ENCODE measurements around the gene TMEM120A.

The TMEM120A gene

GRCh38 chr7:75993689-75994387 lies 557 bp downstream of the TMEM120A start:
- DNase-seq: no peak

GRCh38 chr7:75992083-75992755 lies 2.2 kb downstream of the TMEM120A start:
- DNase-seq: no peak

DNA sequence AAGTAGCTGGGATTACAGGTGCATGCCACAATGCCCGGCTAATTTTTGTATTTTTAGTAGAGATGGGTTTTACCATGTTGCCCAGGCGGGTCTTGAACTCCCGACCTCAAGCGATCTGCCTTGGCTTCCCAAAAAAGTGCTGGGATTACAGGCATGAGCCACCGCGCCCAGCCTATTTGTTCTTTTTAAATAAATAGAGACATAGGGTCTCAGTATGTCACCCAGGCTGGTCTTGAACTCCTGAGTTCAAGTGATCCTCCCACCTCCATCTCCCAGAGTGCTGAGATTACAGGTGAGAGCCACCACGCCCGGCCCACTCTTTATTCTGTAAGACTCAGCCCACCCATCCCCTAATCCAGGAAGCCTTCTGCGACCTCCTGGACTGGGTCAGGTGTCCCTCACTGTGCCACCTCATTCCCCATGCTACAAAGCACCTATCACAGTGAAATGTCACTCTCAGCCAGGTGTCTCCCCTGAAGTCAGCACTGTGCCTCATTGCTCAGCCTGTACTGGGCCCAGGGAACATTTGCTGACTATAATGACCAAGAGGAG lies 2.8 kb downstream of the TMEM120A start:
- no peak for DNase-seq

- DNase-seq: no peak
Measured at GRCh38 chr7:75989500-75990388, 4.7 kb downstream of the TMEM120A start.

DNA sequence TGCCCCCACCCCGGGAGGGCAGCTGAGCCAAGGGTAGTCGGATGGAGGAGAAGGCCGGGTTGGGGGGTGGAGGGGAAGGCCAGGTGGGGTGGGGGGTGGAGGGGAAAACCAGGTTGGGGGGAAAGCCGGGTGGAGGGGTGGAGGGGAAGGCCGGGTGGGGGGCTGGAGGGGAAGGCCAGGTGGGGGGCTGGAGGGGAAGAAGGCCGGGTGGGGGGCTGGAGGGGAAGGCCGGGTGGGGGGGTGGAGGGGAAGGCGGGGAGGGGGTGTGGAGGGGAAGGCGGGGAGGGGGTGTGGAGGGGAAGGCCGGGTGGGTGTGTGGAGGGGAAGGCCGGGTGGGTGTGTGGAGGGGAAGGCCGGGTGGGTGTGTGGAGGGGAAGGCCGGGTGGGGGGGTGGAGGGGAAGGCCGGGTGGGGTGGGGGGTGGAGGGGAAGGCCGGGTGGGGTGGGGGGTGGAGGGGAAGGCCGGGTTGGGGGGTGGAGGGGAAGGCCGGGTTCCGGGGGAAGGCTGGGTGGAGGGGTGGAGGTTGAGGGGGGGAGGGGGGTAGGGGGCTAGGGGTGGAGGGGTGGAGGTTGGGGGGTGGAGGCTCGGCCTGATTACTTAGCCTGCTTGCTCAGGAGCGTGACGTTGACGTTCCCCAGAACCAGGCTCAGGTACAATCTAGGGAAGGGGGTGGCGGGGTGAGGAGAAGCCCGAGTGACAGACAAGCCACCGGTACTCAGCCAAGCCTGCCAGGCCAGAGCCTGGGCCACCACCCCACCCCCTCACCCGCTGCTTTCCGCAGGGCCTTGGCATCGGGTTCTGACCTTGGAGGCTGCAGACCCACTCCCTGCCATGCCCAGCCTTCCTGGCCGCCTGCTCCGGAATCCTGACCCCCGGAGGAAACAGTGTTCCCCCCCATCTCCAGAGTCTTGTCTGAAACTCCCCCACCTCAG lies 5.6 kb downstream of the TMEM120A start:
- DNase-seq: no peak

- DNase-seq: no peak
Measured at GRCh38 chr7:75987805-75988567, 6.4 kb downstream of the TMEM120A start.

DNA sequence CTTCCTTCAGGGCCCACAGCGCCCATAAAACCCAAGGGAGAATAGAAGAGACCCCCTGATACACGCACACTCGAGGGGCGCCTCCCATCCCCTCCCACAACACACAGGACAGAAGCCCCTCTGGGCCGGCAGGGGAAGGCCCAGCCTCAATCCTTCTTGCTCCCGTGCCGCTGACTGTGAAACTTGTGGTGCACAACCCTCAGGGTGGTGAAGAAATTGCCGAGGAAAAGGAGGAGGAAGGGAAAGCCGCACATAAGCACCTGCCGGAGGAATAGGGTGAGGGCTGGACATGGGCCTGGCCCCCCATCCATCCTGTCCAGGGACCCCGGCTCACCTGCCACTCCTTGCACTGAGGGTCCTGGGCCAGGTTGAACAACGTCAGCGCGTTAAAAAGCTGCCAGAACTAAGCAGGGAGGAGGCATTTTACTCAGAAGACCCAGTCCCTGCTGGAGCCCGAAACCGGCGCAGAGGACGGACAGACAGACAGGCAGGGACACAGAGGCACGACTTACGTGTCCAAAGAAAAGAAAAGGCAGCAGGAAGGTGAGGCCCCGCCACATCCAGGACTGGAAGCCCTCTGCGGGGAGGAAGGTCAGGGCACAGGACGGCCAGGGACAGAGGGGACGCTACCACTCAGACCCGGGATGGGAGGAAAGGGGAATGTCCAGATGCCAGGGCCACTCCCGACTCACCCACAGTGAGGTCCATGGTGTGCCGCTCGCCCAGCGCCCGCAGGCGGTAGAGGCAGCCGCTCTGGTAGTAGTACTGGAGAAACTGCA lies 7.2 kb downstream of the TMEM120A start:
- DNase-seq: no peak

DNA sequence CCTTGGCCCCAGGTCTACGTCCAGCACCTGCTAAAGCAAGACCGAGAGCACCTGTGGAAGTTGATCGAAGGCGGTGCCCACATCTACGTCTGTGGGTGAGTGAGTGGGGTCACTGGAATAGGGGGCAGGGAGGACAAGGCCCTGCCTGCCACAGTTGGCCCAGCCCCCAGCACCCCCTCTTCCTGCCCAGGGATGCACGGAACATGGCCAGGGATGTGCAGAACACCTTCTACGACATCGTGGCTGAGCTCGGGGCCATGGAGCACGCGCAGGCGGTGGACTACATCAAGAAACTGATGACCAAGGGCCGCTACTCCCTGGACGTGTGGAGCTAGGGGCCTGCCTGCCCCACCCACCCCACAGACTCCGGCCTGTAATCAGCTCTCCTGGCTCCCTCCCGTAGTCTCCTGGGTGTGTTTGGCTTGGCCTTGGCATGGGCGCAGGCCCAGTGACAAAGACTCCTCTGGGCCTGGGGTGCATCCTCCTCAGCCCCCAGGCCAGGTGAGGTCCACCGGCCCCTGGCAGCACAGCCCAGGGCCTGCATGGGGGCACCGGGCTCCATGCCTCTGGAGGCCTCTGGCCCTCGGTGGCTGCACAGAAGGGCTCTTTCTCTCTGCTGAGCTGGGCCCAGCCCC lies 8.1 kb downstream of the TMEM120A start:
- DNase-seq: no peak

DNA sequence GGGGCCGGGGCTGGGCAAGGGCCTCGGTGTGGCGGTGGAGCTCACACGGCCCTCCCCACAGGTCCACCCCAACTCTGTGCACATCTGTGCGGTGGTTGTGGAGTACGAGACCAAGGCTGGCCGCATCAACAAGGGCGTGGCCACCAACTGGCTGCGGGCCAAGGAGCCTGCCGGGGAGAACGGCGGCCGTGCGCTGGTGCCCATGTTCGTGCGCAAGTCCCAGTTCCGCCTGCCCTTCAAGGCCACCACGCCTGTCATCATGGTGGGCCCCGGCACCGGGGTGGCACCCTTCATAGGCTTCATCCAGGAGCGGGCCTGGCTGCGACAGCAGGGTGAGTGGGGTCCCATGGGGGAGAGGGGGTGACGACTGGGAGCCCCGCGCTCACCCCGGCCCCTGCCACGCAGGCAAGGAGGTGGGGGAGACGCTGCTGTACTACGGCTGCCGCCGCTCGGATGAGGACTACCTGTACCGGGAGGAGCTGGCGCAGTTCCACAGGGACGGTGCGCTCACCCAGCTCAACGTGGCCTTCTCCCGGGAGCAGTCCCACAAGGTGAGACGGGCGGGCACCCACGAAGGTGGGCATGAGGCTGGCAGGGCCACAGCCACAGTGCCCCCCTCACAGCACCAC lies 8.8 kb downstream of the TMEM120A start:
- DNase-seq: no peak

GRCh38 chr7:75985009-75985517 lies 9.3 kb downstream of the TMEM120A start:
- DNase-seq: no peak

GRCh38 chr7:75984130-75985008 lies 10.0 kb downstream of the TMEM120A start:
- DNase-seq: no peak

- DNase-seq: no peak
Measured at GRCh38 chr7:75983471-75984129, 10.8 kb downstream of the TMEM120A start.

- DNase-seq: no peak
Measured at GRCh38 chr7:75982306-75983064, 11.9 kb downstream of the TMEM120A start.

DNA sequence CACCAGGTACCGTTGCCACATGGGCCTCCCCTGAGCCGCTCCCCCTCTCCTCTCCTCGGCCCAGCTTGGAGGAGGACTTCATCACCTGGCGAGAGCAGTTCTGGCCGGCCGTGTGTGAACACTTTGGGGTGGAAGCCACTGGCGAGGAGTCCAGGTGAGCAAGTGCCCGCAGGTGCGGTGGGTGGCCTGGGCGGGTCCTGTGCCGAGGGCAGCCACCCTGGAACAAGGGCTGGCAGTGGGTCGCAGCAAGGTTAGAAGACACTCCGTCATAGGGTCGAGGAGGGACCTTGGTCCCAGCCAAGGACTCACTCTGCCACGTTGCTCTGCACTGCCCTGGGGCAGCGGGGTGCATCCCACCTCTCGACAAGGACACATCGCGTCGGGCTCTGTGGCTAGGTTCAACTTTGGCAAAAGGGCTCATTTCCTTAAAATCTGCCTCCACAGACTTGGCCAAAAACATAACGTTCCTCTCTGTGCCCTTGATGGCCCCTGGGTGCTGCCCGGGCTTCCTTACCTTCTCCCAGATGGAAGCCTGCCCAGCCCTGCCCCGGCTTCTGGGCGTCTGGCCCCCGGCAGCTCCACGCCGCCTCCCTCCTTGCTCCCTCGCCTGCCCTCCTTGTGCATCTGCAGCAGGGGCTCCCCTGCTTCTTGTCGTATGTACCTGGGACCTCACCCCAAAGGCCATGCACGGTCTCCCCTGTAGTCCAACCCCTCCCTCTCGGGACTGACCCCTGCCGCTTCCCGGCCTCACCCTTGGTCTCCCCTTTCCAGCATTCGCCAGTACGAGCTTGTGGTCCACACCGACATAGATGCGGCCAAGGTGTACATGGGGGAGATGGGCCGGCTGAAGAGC lies 12.7 kb downstream of the TMEM120A start:
- DNase-seq: no peak

GRCh38 chr7:75981203-75981452 lies 13.3 kb downstream of the TMEM120A start:
- no peak for DNase-seq

Data from NCI-H1417 treated with DMSO at 0.1 percent for 48 hours (cell line).